GM20000 (cell line): Measurements from ENCODE around the gene ULBP2.
A peak's percentile ranks its signal among the peaks of the same experiment; 100 is the strongest.
"Not testable (repeated sequence)": the region's sequence is repeated elsewhere in the genome, so short reads cannot be mapped to it uniquely, and the experiment has no call there.

Experiments used
- DNase-seq: peaks from one replicate; pipeline ENCODE4 v3.0.0; 2012; ENCODE audit warnings: low spot score
- TF ChIP-seq, protein P1 (sequence below): IDR thresholded peaks from 2 replicates; pipeline ENCODE4 v1.5.1; 2012; ENCODE audit warnings: mild to moderate bottlenecking, control low read depth; ENCODE audit errors: extremely low read depth, missing control alignments

Gene ULBP2

DNA sequence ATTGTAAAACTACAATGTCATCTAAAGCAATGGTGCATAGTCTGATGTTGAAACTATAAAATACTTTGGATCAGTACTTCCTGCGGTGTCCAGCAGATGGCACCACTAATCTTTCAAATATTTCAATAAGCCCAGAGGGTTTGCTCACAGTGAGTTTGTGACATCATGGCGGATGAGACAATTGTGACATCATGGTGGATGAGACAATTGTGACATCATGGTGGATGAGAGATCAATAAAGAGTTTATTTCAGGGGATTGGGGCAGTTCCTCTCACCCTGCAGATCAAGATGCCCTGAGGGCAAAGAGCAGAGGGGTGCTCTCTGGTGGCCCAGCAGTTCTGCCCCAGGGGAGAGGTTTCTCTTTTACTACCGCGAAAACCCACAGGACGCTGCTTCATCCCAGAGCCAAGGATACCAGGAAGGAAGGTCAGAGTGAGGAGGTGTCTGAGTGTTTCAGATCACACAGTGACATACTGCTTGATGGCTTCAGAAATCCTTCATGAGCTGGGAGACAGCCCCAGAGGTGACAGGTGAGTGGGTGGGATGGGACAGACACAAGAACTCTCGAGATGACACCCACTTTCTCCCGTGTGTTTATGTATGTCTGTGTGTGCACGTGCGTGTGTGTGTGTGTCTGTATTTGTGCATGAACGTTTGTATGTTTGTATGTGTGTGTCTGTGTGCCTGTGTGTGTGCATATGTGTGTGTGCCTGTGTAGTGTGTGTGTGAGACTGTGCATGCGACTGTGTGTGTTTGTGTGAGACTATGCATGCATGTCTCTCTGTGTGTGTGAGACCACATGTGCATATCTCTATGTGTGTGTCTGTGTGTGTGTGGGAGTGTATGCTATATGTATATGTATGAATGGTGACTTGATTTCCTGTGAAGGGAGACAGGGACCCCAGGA, 7.3 kb upstream of the ULBP2 start:
- TF ChIP-seq, protein P1, sequence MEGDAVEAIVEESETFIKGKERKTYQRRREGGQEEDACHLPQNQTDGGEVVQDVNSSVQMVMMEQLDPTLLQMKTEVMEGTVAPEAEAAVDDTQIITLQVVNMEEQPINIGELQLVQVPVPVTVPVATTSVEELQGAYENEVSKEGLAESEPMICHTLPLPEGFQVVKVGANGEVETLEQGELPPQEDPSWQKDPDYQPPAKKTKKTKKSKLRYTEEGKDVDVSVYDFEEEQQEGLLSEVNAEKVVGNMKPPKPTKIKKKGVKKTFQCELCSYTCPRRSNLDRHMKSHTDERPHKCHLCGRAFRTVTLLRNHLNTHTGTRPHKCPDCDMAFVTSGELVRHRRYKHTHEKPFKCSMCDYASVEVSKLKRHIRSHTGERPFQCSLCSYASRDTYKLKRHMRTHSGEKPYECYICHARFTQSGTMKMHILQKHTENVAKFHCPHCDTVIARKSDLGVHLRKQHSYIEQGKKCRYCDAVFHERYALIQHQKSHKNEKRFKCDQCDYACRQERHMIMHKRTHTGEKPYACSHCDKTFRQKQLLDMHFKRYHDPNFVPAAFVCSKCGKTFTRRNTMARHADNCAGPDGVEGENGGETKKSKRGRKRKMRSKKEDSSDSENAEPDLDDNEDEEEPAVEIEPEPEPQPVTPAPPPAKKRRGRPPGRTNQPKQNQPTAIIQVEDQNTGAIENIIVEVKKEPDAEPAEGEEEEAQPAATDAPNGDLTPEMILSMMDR, result peak; percentile 58
- peak; percentile 61 for DNase-seq

DNA sequence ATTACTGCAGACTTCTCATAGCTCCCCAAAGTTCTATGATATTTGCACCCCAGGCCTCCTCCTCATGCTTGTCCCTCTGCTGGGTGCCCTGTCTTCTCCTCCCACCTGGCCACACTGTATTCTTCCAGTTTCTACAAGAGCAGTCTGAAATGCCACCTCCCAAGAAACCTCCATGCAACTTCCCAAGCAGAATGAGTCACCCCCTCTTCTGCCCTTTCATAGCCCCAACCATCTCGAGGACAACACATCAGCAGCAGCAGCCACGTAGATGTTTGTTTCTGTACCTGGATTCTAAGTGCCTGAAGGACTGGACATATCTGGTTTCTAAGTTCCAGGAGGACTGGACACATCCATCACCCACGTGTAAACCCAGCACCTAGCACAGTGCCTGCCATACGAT, 6.6 kb upstream of the ULBP2 start:
- TF ChIP-seq, protein P1, result no peak
- DNase-seq, result no peak

DNA sequence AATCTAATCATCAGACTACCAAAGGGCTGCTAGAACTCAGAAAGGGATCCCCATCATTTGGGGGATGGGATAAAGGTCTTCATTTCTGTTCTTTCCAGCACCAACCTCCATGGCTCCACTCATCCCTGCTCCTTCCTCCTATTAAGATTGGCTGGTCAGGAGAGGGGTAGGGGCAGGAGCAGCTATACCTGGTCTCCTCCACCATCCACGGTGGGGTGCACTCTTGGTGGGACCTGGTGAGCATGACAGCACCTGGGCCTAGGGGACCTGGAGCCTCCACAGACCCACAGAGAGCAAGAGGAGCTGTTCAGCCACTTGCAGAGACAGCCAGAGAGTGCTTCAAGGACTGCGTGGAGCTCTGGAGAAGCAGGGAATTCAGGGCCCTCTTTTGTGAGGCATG, 6.1 kb upstream of the ULBP2 start:
- TF ChIP-seq, protein P1, result no peak

DNA sequence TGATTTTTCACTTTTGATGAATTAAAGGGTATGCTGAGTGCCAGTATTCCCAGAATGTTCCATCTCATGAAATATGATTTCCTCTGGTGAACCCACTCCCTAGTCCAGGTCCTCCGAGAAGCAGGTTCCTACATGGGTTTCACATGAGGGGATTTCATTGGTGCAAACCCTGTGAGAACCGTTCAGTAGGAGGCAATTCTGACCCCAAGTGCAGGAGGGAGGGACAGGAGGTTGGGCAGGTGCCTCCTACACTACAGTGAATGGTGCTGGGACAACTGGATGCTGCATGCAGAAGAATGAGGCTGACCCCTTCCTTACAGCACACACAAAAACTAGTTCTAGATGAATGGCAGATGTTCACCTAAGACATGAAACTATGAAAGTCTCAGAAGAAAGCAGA, 5.1 kb upstream of the ULBP2 start:
- TF ChIP-seq, protein P1, result no peak
- DNase-seq, result no peak

More for the DNA sequence above, 6.1 kb upstream of the ULBP2 start:
- DNase-seq, result peak; percentile 2

DNA sequence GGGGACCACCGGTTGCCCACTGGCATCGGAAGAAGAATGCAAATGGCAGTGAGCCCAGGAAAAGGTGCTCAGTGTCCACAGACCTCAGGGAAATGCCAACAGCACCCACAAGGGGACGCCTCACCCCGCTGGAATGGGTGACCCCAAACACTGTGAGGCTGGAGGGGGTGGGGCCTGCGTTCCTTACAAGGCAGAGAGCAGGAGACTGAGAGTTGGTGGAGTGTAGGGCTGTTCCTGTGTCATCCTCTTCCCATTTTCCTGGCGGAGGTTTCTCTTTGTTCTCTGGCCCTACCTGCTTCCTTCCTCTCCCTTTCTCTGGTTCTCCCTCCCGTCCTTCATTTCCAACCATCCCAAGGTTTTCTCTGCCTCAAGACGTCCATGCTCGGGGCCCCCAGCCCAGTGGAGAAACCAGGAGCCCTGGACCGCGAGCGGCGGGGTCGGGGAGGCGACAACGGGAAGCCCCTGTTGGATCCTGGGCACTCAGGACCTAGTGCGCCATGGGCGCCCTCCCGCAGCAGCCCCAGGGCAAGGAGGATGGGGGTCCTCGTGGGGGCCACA, 3.7 kb upstream of the ULBP2 start:
- DNase-seq, result not testable (repeated sequence)

DNA sequence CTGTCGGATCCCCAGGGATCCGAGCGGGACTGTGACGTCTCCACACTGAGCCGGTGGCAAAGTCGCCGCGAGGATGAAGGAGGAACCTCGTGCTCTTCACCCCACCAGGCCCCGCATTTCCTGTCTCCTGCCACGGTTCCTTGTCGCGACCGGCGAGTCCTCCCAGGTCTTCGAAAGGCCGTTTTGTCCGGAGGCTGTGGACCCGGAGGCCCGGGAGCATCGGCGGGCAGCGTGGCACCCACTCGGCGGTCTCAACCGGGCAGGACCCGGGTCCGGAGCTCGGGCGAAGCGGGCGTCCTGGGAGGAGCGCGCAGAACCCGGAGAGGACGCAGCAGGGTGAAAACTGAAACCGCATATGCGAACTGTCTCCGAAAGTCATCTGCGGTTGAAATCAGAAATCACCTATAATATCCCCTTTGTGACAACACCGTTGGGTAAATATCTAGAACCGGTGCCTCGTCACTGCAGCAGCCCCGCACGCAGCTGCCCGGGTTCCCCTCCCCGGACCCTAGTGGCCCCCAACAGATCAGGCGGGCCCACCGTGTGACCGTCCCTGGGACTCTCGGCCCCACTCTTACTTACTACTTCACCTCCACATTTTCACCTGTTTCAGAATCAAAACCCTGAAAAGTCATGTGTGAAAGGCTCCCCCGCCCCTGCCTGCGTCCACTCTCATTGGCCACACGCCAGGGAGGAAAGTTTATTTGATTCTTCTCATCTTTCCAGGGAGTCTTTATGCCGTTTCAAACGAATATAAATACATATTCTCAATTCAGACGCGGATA, 3.1 kb upstream of the ULBP2 start:
- TF ChIP-seq, protein P1, result no peak
- peak; percentile 82 for DNase-seq

DNA sequence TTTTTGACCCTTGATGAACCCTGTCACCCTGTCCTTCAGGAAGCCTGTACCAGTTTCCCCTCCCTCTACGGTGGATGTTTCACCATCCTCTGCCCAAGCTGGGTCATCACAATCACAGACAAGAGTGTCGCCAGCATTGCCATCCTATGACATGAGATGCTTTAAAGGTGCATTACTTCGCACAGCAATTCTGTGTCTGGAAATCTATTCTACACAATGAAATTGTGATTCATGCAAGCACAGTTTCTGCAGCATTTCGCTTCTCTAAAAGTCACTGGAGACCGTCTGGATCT, 2.5 kb upstream of the ULBP2 start:
- TF ChIP-seq, protein P1, result no peak
- DNase-seq, result no peak
